ENCODE results near the gene OXSM. TPM values are rescaled to one million over a fixed set of nuclear protein-coding genes. Genes with fewer than 3 reads are reported as not detected.

OXSM gene
- 11.2 and 11.7 TPM in 2 replicates for total RNA-seq (2014; rRNA removed)
- polyA plus RNA-seq (2012) = 8.2 TPM

DNA sequence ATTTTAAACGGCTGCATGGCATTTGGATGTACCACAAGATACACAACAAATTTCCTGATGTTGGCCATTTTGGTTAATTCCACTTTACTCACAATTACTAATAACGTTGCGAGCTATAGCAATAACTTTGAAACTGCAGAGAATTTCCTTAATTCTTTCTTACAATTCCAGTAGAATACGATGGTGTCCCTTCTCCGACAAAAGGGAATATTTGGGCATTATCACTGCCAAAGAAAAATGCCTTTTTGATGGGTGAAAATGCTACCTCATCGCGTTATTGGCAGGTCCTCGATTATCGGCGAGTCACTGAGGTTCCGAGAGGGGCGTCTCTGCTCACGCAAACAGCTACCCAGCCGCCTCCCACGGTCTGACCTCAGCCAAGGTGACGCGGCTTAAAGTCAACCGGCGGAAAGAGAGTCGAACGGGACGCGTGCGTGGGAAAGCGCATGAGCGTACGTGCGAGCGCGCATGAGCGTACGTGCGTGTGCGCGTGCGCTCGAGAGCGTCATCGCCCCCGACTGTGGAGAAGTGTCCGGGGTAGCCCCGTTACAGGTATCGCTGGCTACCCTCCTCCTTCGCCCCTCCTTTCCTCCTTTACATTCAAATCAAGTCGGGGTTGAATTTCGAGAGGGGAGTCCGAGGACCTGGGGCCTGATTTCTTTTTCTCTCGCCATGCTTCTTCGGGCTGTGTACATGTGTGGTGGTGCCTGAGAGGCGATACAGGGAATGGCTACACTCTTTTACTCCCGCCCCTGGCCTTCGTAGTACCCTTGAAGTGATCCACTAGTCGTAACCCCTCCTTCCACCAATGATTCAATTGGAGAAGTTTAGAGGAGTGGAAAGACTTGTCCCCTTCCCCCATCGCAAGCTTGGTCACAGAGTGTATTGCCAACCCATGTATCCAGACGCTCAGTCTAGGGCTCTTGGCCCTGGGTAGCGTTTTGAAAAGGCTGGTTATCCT lies at the start of gene OXSM:
OXSM (plus strand) TSS at position 495 of the 961 bp plus-strand sequence. CDS start 931 bp downstream, outside the sequence.
- peak; percentile 88 for DNase-seq (ENCODE audit: low read depth)

DNA sequence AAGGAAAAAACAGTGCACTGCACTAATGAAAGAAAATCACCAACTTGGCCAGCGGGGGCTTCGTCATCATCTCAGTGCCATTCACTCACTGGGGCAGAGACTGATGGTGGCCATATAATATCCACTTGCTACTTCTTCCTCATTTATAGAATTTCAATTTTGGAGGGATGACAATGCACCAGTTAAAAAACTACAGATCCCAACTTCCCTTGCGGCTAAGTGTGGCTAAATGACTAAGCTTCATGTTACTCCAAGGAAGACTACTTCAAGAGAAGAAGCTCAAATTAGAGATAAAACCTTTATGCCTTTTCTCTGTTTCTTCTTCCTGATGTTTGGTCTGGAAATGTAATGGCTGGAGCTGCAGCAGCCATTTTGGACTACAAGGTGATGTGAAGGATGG lies 45.4 kb upstream of the OXSM start:
- no peak for DNase-seq (ENCODE audit: low read depth)

DNA sequence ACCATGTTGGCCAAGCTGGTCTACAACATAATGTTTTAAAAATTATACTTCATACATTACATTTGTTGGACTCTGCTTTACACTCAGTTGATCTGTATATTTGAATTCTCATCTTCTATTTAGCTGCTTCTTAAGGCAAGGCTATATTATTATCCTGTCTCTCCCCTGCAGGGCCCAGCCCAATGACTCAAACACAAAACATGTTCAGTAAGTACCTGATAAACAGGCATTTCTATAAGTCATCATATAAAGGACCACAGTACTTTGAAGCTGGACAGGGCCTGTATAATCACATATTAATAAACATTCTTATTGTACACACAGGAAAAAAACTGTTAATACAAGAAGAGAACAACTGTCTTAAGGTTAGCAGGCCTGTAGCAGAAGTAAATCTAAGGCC lies 42.9 kb upstream of the OXSM start:
- no peak for DNase-seq (ENCODE audit: low read depth)

DNA sequence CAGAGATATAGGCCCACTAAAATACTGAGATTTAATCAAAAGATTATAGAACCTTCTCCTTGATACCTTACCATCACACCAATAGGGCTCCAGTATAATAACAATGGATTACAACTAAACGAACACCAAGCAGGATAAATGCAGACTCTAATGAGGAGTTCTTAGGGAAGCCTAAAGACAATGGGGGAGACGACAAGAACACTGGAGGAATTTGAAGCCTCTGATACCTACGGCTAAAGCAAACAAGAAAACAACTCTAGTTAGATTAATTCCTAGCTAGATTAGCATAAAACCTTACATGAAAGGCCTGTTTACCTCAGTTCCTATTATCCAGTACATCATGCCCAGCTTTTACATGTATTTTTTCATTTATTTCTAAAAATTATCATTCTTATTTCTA lies 41.7 kb upstream of the OXSM start:
- no peak for DNase-seq (ENCODE audit: low read depth)

DNA sequence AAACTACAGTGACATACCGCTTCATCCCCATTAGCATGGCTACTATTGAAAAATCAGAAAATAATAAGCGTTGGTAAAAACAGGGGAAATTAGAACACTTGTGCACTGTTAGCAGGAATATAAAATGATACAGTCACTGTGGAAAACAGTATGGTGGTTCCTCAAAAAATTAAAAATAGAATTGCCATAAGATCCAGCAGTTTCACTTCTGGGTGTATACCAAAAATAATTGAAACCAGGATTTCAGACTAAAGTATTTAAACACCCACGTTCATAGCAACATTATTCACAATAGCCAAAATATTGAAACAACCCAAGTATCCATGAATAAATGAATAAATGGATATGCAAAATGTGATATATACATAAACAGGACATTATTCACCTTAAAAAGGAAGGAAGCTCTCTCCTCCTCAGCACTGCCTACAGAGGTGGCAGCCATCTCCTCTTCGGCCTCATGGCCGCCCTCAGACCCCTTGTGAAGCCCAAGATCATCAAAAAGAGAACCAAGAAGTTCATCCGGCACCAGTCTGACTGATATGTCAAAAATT lies 40.8 kb upstream of the OXSM start:
- no peak for DNase-seq (ENCODE audit: low read depth)

DNA sequence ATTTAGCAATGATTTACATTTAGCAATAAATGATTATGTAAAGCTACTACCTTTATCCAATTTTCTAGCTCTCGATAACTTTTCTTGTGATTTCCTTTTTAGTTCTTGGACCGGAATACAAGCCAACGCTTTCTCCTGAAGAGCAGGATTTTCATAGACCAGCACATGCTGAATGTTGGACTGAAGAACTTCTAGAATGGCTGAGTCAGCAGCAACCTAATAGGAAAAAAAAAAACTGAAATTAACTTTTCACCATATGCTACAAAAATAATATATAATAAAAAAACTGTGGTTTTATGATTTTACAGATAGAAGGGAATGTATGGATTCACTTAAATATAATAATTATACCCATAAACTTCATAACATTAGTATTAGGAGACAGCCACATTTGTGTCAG lies 38.8 kb upstream of the OXSM start:
- DNase-seq (ENCODE audit: low read depth) = no peak

DNA sequence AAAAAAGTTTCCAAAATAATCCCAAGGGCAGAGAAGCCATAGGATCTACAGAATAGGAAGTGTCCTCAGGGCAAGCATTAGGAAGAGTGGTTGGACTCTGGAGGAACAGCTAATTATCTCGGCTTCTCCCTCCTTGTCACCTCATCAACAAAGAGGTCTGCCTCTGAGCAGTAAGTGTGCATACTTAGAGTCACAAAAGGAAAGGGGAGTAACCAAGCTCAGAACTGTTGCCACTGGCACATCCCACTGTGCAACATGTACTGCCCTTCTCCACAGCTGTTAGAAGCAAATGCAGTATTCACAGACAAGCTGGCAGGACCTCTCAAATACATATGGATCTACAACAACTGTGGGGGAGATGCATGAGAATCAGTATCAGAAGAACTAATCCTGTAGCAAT lies 38.2 kb upstream of the OXSM start:
- DNase-seq (ENCODE audit: low read depth) = no peak

DNA sequence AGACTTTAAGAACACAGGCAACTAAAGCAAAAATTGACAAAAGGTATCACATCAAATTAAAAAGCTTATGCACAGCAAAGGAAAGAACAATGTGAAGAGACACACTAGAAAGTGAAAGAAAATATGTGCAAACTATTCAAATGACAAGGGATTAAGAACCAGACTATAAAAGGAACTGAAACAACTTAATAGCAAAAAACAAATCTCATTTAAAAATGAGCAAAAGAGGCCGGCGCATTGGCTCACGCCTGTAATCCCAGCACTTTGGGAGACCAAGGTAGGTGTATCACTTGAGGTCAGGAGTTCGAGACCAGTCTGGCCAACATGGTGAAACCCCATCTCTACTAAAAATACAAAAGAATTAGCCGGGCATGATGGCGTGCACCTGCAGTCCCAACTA lies 21.0 kb upstream of the OXSM start:
- DNase-seq (ENCODE audit: low read depth) = no peak

DNA sequence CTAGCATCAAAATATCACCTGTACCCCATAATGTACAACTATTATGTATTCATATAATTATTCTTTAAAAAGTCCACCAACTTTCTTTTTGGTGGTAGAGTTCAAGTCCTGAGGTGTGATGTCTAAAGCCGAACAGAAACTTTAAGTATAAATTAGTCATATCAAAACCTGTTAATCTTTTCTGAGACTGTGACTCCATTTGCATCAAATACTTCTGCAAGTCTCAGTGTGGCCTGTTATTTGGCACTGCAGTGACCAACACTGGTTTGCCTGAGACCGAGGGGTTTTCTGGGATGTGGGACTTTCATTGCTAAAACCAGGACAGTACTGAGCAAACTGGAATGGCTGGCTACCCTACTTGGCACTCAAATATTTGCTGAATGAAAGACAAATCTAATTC lies 14.0 kb upstream of the OXSM start:
- DNase-seq (ENCODE audit: low read depth) = no peak

DNA sequence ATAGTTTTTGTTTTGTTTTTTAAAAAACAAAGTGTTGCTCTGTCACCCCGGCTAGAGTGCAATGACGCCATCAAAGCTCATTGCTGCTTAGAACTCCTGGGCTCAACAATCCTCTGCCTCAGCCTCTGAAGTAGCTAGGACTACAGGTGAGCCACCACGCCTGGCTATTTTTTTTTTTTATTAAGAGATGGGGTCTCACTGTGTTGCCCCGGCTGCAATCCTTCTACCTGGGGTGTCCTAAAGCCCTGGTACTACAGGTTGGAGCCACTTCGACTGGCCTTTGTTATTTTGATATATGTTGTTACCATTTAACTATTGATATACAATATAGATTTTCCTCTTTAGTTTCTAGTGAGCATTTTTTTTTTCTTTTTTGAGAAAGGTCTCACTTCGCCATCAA lies 9.3 kb upstream of the OXSM start:
- DNase-seq (ENCODE audit: low read depth) = no peak

DNA sequence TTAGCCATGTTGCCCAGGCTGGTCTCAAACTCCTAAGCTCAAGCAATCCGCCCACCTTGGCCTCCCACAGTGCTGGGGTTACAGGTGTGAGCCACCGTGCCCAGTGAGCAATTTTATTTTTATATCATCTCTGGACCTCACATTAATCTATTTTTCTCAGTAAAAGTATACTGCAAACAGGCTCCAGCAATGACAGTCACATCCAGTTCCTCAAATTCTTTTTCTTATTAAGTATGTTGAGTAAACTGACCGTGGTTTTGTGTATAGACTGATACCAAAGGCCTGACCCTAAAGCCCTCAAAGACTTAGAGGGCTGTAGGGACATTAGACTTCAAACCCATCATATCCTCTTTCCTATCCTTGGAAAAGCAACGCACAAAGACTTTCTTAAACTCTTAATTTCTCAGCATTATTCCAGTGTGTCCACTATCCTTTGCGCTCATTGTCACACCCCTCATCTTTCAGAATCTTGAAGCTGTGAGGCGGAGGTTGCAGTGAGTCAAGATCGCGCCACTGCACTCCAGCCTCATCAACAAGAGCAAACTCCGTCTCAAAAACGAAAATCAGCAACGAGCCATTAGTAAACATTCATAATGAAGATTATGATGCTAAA lies 8.6 kb upstream of the OXSM start:
- no peak for DNase-seq (ENCODE audit: low read depth)

DNA sequence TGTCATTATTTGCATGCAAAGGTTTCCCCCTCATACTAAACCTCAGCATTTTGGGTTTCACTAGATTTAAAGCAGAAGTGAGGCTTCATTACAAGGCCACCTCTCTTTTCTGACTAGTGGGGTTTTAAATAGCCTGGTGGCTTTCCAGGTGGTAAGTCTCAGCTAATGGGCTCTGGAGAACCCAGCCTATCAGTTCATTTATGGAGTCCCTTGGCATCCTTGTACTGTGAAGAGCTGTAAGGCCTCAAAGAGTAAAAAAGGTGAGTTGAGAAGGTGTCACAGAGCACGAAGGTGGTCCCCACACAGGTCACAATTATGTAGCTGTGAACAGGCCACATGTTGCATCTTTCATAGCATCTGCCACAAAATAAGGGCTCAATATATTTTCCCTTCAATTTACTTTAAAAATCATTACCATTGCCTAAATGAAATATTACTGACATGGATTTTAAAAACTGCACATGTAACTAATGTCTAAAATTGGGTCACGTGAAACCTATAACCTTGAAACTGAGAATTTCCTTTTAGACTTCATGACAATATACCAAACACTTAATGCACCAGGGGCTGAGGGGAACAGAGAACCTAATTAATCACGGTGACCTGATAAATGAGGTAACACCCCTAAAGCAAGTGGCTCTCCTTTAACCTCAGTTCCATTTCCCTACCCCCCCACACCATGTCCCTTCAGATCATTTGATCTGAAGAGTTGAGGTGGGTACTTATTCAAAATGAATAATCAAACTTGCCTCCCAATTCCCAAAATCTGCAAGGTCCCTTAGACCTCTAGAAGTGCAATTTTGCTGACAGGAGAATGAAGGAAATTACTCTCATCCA lies 7.9 kb upstream of the OXSM start:
- DNase-seq (ENCODE audit: low read depth) = no peak

DNA sequence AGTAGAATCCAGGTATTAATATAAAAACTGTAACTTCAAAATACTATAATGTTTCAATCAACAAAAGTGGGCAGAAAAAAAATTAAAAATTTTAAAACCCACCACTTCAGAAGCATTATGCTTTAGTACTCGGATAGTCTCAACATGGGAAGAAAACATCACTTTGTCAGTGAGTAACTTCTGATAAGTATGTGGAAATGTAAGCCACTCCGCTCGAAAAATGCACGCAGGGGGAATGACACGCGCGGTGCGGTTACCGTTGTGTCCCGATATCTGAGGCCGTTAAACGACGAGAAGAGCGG lies 7.3 kb upstream of the OXSM start:
- DNase-seq (ENCODE audit: low read depth) = no peak

DNA sequence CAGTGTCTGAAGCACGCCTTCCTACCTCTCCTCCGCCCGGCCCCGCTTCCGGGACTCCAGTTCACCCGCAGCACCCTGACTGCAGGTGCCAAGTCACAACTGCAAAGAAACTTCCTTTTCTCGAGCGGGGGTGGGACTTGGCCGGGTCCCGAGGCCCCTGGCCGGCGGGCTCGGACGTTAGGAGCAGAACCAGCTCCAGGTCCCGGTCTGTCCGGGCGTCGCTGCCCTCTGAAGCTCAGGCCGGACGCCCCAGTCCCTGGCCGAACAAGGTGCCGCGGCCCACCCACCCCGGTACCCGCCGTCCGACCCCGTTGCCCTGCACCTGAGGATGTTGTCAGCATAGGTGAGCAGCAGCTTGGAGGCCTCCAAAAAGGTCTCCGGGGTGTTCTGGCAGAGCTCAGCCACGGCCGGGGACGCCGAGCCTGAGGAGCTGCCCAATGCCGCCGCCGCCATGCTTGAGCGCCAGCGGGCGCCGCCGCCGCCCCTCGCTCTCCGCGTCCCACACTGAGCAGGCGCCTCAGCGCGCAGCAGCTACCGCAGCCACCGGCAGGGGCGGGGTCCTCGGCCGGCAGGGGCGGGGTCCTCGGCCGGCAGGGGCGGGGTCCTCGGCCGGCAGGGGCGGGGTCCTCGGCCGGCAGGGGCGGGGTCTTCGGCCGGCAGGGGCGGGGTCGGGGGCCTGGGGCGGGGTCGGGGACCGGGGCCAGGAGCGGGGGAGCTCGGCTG lies 6.8 kb upstream of the OXSM start, which contains the start of gene NGLY1:
NGLY1 (minus strand) TSS at position 506 of the 723 bp plus-strand sequence; CDS start at position 453, 53 bp downstream.
- peak; percentile 73 for DNase-seq (ENCODE audit: low read depth)

DNA sequence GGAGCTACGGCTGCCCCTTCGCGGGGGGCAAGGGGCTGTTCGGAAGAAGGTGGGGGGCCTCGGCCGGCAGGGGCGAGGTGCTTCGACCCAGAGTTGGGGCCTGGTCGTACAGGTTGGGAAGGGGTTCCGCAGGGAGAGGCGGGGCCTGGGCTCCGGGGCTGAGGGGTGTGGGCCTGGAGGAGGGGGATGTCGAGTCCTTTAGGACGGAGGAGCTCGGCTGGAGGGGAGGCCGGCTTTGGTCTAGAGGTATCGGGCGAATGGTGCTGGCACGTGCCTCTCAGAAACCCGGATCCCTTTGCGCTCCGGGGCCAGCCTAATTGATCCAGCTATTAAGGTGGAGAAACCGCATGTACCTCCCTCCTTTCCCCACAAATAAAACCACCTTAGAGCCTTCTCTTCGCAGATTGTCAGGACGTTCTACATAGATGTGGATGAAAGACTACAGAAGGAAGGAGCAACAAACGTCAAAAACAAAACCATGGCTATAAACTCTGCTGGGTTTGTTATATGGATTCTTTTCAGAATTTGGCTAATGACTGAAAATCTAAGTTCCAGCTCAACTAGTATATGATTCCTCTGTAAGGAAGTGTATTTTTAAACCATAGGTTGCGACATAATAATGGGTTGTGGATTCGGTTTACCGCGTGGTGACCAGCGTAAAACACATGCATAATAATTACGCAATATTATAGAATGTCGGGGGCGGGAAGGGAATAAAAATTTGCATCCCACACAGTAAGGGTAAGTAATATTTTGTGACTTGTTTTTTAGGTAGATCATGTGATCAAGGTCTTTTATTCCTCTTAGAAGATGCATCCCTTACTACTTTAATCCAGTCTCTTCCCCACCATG lies 6.0 kb upstream of the OXSM start:
- no peak for DNase-seq (ENCODE audit: low read depth)

DNA sequence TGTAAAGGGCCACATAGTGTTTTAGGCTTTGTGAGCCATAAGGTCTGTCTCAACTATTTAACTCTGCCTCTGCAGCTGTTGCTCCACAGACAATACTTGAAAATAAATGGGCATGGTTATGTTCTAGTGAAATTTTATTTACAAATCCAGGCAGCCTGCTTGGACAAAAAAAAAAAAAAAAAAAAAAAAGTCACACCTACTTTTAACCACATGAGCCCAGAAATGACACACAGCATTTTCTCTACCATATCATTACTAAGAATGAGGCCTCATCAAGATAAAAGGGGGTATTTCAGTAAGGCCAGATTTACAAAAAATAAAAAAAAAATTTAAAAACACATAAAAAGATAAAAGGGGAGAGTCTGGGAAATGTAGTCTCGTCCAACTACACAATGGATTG lies 4.9 kb upstream of the OXSM start:
- peak; percentile 14 for DNase-seq (ENCODE audit: low read depth)

DNA sequence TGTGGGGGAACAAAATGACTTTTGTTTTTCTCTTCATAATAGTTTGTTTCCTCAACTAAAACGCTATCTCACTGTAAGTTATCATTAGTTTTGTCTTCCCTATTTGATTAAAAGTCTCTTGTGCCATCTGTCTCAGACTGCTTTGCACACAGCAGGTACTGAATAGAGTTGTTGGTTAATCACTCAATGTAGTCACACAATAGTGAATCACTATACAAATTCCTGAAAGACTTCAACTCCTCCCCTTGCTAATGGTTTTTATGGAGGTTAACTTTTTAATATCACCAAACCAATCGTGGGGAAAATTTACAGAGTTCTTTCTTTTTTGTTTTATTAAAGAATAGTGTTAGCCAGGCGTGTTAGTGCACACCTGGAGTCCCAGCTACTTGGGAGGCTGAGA lies 4.1 kb upstream of the OXSM start:
- DNase-seq (ENCODE audit: low read depth) = peak; percentile 3

DNA sequence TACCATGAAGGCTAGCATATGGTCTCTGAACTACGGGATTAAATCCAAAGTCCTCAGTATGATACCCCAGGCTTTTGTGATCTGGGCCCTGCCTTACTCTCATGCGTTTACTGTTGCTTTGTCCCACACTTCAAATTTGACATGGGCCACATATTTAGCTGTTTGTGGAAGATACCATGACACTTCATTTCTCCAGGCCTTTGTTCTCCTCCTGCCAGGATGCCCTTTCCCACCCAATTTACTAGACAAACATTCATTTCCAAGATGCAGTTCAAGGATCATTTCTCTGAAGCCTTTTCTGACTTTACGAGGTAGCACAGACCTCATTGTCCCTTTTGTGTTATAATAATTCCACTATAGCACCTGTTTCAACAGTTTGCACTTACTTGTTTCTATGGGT lies 2.2 kb upstream of the OXSM start:
- no peak for DNase-seq (ENCODE audit: low read depth)

DNA sequence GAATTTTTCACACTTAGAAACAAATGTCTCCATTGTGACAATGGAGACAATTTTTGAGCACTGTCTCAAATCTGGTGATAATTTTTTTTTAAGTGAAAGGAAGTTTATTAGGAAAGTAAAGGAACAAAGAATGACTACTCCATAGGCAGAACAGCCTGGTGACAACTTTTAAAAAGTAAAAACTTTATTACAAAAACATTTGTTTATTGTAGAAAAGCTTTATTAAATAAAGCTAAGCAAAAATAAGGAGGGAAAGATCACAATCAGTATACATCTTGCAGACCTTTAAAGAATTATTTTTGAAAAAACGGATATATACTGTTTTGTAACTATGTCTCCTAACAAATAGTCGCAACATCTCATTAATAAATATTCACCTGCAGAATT lies 688 bp upstream of the OXSM start:
- DNase-seq (ENCODE audit: low read depth) = no peak

DNA sequence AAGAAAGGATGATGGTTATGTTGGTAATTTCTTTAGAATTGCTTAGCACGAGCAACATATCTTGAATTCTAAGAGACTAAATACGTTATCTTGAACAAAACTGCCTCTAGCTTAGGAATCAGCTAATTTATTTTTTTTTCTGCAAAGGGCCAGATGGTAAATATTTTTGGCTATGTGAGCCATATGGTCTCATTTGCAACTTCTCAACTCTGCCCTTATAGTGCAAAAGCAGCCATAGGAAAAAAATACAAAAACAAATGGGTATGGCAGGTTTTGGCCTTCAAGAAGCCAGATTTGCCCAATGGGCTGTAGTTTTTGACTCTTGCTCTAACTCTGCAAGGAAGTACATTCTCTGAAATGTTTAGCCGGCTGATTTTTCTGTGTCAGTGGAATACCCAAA lies 11.9 kb downstream of the OXSM start:
- no peak for DNase-seq (ENCODE audit: low read depth)

Data from LHCN-M2 (cell line).